Loucy (cell line): Measurements from ENCODE around the gene CLDN24.

Experiments
- CTCF ChIP-seq: fragments of 200-600 bp; sonication (generic); conservative IDR thresholded peaks from 2 replicates; pipeline ENCODE4 v1.5.1; 2014; ENCODE audit warnings: mild to moderate bottlenecking, antibody characterized with exemption, low read length
- EZH2phosphoT487 ChIP-seq: fragments of 200-600 bp; IDR thresholded peaks from 2 replicates; pipeline ENCODE4 v1.6.1; 2018; ENCODE audit warnings: antibody characterized with exemption, mild to moderate bottlenecking, moderate library complexity, borderline replicate concordance

- TF ChIP-seq CTCF (no peak), EZH2phosphoT487 (no peak)
Observed at GRCh38 chr4:183304538-183304937, 17.7 kb downstream of the CLDN24 start.
